H9 (cell line): ENCODE data around the gene CDC45. TPM values are rescaled to one million over a fixed set of nuclear protein-coding genes. Genes with fewer than 3 reads are reported as not detected.
A peak's percentile ranks its signal among the peaks of the same experiment; 100 is the strongest.

Experiments
- DNase-seq: peaks from one replicate; pipeline ENCODE4 v3.0.0-alpha.2; 2017
- H2AFZ ChIP-seq: one replicate; pipeline ENCODE4 v1.6.1; 2013; ENCODE audit warnings: mild to moderate bottlenecking, low read length, control low read depth, moderate library complexity
- H2AK5ac ChIP-seq: 2 replicates; pipeline ENCODE4 v1.6.1; 2013; ENCODE audit warnings: low read length, control low read depth, mixed read lengths; ENCODE audit not compliant: insufficient read length
- H2BK120ac ChIP-seq: one replicate; pipeline ENCODE4 v1.6.1; 2013; ENCODE audit warnings: low read depth, mild to moderate bottlenecking, low read length, control low read depth, inconsistent platforms; ENCODE audit not compliant: poor library complexity, severe bottlenecking
- H2BK12ac ChIP-seq: 2 replicates; pipeline ENCODE4 v1.6.1; 2013; ENCODE audit warnings: low read length, control low read depth, mixed read lengths, low read depth; ENCODE audit not compliant: insufficient read length
- H2BK15ac ChIP-seq: 2 replicates; pipeline ENCODE4 v1.6.1; 2013; ENCODE audit warnings: low read depth, low read length, control low read depth
- H2BK20ac ChIP-seq: one replicate; pipeline ENCODE4 v1.6.1; 2013; ENCODE audit warnings: low read depth, mild to moderate bottlenecking, low read length, control low read depth, inconsistent platforms; ENCODE audit not compliant: poor library complexity, severe bottlenecking
- H2BK5ac ChIP-seq: 2 replicates; pipeline ENCODE4 v1.6.1; 2013; ENCODE audit warnings: low read length, control low read depth, mixed read lengths; ENCODE audit not compliant: insufficient read length
- H3K14ac ChIP-seq: 2 replicates; pipeline ENCODE4 v1.6.1; 2013; ENCODE audit warnings: low read length, control low read depth; ENCODE audit not compliant: insufficient read depth
- H3K18ac ChIP-seq: 2 replicates; pipeline ENCODE4 v1.6.1; 2013; ENCODE audit warnings: low read depth, mild to moderate bottlenecking, mixed read lengths, low read length, control low read depth; ENCODE audit not compliant: insufficient read length
- H3K23ac ChIP-seq: 2 replicates; pipeline ENCODE4 v1.6.1; 2013; ENCODE audit warnings: low read length, control low read depth, mixed read lengths, low read depth; ENCODE audit not compliant: insufficient read length
- H3K23me2 ChIP-seq: 2 replicates; pipeline ENCODE4 v1.6.1; 2013; ENCODE audit warnings: low read depth, mild to moderate bottlenecking, mixed read lengths, low read length, control low read depth; ENCODE audit not compliant: insufficient read length, poor library complexity, severe bottlenecking
- H3K27ac ChIP-seq: 2 replicates; pipeline ENCODE4 v1.5.1; 2013; ENCODE audit warnings: low read length, control low read depth, mixed read lengths, low read depth; ENCODE audit not compliant: insufficient read length
- H3K27me3 ChIP-seq: 2 replicates; pipeline ENCODE4 v1.6.1; 2013; ENCODE audit warnings: low read length, control low read depth, inconsistent platforms; ENCODE audit not compliant: insufficient read depth
- H3K4ac ChIP-seq: 2 replicates; pipeline ENCODE4 v1.6.1; 2013; ENCODE audit warnings: low read depth, mild to moderate bottlenecking, control low read depth, inconsistent platforms, low read length, moderate library complexity
- H3K4me1 ChIP-seq: 2 replicates; pipeline ENCODE4 v1.6.1; 2013; ENCODE audit warnings: low read length, control low read depth, inconsistent platforms; ENCODE audit not compliant: insufficient read depth
- H3K4me2 ChIP-seq: 2 replicates; pipeline ENCODE4 v1.6.1; 2013; ENCODE audit warnings: low read length, control low read depth, mixed read lengths; ENCODE audit not compliant: insufficient read length, insufficient read depth
- H3K56ac ChIP-seq: 2 replicates; pipeline ENCODE4 v1.6.1; 2013; ENCODE audit warnings: low read depth, mild to moderate bottlenecking, mixed read lengths, low read length, control low read depth; ENCODE audit not compliant: insufficient read length
- H3K79me1 ChIP-seq: 2 replicates; pipeline ENCODE4 v1.6.1; 2013; ENCODE audit warnings: low read depth, mild to moderate bottlenecking, moderate library complexity, low read length, control low read depth, inconsistent platforms; ENCODE audit not compliant: insufficient read depth, poor library complexity, severe bottlenecking
- H3K79me2 ChIP-seq: 2 replicates; pipeline ENCODE4 v1.6.1; 2013; ENCODE audit warnings: low read length, control low read depth, inconsistent platforms; ENCODE audit not compliant: insufficient read depth
- H3K9ac ChIP-seq: 2 replicates; pipeline ENCODE4 v1.6.1; 2013; ENCODE audit warnings: low read length, control low read depth, mixed read lengths; ENCODE audit not compliant: insufficient read length; ENCODE audit errors: extremely low read depth
- H3K9me3 ChIP-seq: one replicate; pipeline ENCODE4 v1.6.1; 2013; ENCODE audit warnings: low read depth, low read length, inconsistent platforms; ENCODE audit not compliant: control insufficient read depth
- H3T11ph ChIP-seq: one replicate; pipeline ENCODE4 v1.6.1; 2013; ENCODE audit warnings: mild to moderate bottlenecking, low read length, control low read depth, inconsistent platforms
- H4K20me1 ChIP-seq: one replicate; pipeline ENCODE4 v1.6.1; 2013; ENCODE audit not compliant: control insufficient read depth, insufficient read length, insufficient read depth
- H4K5ac ChIP-seq: 2 replicates; pipeline ENCODE4 v1.6.1; 2013; ENCODE audit warnings: low read depth, mild to moderate bottlenecking, mixed read lengths, low read length, control low read depth; ENCODE audit not compliant: insufficient read length
- H4K8ac ChIP-seq: replicated peaks from 2 replicates; pipeline ENCODE4 v1.6.1; 2013; ENCODE audit warnings: low read length, control low read depth, mixed read lengths, low read depth; ENCODE audit not compliant: insufficient read length
- H4K91ac ChIP-seq: 2 replicates; pipeline ENCODE4 v1.6.1; 2013; ENCODE audit warnings: low read depth, mild to moderate bottlenecking, moderate library complexity, mixed read lengths, low read length, control low read depth; ENCODE audit not compliant: insufficient read length
- H3K27ac Mint-ChIP-seq, 3 experiments: 2 replicates in 2 of 3; 3 replicates in 1 of 3; pipeline ENCODE4 v1.8.0; 2020 to 2021; ENCODE audit warnings: mixed read lengths in 3 of 3, mild to moderate bottlenecking in 1 of 3, moderate library complexity in 1 of 3
- H3K27me3 Mint-ChIP-seq: 2 replicates; pipeline ENCODE4 v1.8.0; 2021; ENCODE audit warnings: low read depth, mild to moderate bottlenecking, moderate library complexity, mixed read lengths
- H3K36me3 Mint-ChIP-seq, 3 experiments: 2 replicates in 2 of 3; 3 replicates in 1 of 3; pipeline ENCODE4 v1.8.0; 2020 to 2021; ENCODE audit warnings: low read depth in 3 of 3, mixed read lengths in 3 of 3; ENCODE audit not compliant: insufficient read depth in 1 of 3
- H3K4me1 Mint-ChIP-seq, 2 experiments: 2 replicates each; pipeline ENCODE4 v1.8.0; 2020; ENCODE audit warnings: mixed read lengths in 2 of 2
- H3K4me3 Mint-ChIP-seq, 2 experiments: 2 replicates in 1 of 2; 3 replicates in 1 of 2; pipeline ENCODE4 v1.8.0; 2020 to 2021; ENCODE audit warnings: mild to moderate bottlenecking in 2 of 2, mixed read lengths in 2 of 2, moderate library complexity in 1 of 2
- H3K9me3 Mint-ChIP-seq, 2 experiments: 2 replicates in 1 of 2; 3 replicates in 1 of 2; pipeline ENCODE4 v1.8.0; 2020; ENCODE audit warnings: mild to moderate bottlenecking in 2 of 2, mixed read lengths in 2 of 2, moderate library complexity in 1 of 2
- WGBS: extraction: QIAGEN DNeasy Blood & Tissue Kit; methylation state at CpG from one replicate; pipeline ENCODE4 v1.1.7; 2013; ENCODE audit warnings: missing lambda C conversion rate, low lambda C conversion rate, mixed read lengths; ENCODE audit not compliant: insufficient read length; ENCODE audit errors: extremely low coverage; 5-methylcytosine and 5-hydroxymethylcytosine counted together
- total RNA-seq: library from RNA; stranded (reverse); gene quantifications from 2 replicates; pipeline ENCODE4 v1.2.1, GENCODE V29; 2021
- TF ChIP-seq, protein P1 (sequence below): fragments of 200-600 bp; sonication (generic); conservative IDR thresholded peaks from 3 replicates; pipeline ENCODE4 v1.8.0; 2021; ENCODE audit warnings: antibody characterized with exemption, mild to moderate bottlenecking

Gene CDC45
- total RNA-seq, 1 experiment from 2014 or later = 35.7 TPM

DNA sequence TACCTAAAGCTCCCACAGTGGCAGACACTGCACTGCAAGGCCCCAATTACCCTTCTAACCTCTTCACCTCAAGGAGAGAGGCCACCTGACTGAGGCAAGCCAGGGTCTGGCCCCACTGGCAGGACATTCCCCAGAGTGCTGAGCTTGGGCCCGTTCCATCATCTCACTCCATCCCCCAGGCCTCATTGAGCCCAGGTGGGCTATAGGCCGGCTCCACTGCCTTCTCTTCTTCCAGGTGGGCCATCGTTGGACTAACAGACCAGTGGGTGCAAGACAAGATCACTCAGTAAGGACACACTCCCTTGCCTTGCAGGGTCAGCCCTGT is 19.1 kb downstream of the CDC45 start:
- Mint-ChIP-seq H3K27ac (peak overlapping the region in 1 of 3 experiments; percentile 58; a peak in 1 of 7 replicates), H3K36me3 (peaks cover 4 to 57% (median 31%) of the 10 kb centered on the region in 3 experiments), H3K4me1 (peaks cover 6 to 7% of the 10 kb centered on the region in 2 experiments), H3K9me3 (no peaks in the 10 kb centered on the region), H3K27me3 (no peaks in the 10 kb centered on the region), H3K4me3 (no peak overlapping the region)
- Histone ChIP-seq H3K18ac (no peak overlapping the region), H4K8ac (no peak overlapping the region), H4K20me1 (no peaks in the 10 kb centered on the region), H3K79me1 (no peaks in the 10 kb centered on the region), H3K9me3 (no peaks in the 10 kb centered on the region), H2BK12ac (no peak overlapping the region), H3K14ac (no peak overlapping the region), H3K27ac (no peak overlapping the region), H3K4me2 (no peak overlapping the region), H3K56ac (no peak overlapping the region), H3K4me1 (no peaks in the 10 kb centered on the region; the same call in 1 of the 2 replicates), H3K23me2 (no peaks in the 10 kb centered on the region), H2AFZ (no peak overlapping the region), H3K23ac (no peak overlapping the region), H3T11ph (no peak overlapping the region), H3K27me3 (no peaks in the 10 kb centered on the region), H3K9ac (no peak overlapping the region), H2BK15ac (no peak overlapping the region), H3K79me2 (no peaks in the 10 kb centered on the region), H2AK5ac (no peak overlapping the region), H4K5ac (no peak overlapping the region), H2BK120ac (no peak overlapping the region), H2BK20ac (no peak overlapping the region), H3K4ac (no peak overlapping the region), H2BK5ac (no peak overlapping the region), H4K91ac (no peak overlapping the region)
- TF ChIP-seq, protein P1, sequence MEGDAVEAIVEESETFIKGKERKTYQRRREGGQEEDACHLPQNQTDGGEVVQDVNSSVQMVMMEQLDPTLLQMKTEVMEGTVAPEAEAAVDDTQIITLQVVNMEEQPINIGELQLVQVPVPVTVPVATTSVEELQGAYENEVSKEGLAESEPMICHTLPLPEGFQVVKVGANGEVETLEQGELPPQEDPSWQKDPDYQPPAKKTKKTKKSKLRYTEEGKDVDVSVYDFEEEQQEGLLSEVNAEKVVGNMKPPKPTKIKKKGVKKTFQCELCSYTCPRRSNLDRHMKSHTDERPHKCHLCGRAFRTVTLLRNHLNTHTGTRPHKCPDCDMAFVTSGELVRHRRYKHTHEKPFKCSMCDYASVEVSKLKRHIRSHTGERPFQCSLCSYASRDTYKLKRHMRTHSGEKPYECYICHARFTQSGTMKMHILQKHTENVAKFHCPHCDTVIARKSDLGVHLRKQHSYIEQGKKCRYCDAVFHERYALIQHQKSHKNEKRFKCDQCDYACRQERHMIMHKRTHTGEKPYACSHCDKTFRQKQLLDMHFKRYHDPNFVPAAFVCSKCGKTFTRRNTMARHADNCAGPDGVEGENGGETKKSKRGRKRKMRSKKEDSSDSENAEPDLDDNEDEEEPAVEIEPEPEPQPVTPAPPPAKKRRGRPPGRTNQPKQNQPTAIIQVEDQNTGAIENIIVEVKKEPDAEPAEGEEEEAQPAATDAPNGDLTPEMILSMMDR = no peak
- WGBS = no CpG with 5 or more reads among the region's 3 CpGs
- no peak for DNase-seq
